ENCODE results near the gene FLOT2.
"Not testable (repeated sequence)": the region's sequence is repeated elsewhere in the genome, so short reads cannot be mapped to it uniquely, and the experiment has no call there.

FLOT2 gene

DNA sequence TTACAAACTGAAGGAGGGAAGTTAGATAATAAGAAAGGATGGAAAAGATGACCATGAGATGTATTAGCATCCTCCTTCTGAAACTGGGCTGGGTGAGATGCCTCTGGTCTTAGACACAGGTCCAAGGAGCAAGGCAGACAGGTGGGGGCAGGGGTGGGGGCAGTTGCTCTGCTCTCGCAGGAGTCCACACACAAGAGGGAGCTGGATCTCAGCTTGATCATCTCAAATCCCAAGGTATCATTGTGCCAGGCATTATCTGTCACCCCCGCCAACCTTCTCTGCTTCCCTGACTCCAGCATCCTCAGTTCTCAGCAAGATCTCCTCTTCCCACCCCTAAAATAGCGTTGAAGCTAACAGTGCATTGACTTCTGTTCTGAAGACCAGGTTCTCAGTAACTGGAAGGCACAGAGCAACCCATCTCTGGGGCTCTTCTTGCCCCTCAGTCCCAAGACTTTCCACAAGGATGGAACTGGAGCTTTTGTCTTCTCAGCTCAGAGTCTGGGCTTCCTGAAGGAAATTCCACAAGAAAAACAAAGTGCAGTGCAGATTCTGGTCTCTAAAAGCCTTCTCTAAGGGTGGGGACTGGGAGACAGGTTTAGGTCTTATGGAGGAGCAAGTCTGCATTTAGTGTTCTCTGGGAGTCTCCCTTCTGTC is 1.6 kb downstream of the FLOT2 start:
- ATAC-seq, result no peak
- no peak for DNase-seq

DNA sequence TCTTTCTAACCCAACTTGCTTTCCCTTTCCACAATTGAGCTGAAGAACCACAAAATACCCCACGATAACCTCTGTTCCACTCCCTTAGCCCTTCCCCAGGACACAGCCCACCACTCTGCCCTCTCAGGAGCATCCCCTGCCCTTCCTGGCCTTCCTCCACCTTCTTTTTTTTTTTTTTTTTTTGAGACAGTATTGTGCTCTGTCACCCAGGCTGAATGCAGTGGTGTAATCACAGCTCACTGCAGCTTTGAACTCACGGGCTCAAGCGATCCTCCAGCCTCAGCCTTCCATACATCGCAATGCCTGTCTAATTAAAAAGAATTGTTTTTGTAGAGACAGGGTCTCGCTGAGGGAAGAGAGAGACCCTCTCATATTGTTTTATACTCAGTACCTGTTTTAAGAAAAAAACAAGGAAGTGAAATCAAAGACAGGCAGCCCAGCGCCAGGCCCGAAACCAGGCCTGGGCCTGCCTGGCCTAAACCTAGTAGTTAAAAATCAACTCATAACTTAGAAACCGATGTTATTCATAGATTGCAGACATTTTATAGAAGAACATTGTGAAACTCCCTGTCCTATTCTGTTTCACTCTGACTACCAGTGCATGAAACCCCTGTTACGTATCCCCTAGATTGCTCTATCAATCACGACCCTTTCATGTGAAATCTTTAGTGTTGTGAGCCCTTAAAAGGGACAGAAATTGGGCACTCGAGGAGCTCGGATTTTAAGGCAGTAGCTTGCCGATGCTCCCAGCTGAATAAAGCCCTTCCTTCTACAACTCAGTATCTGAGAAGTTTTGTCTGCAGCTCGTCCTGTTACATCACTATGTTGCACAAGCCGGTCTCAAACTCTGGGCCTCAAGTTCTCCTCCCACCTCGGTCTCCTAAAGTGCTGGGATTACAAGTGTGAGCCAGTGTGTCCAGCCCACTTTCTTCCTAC is 4.0 kb downstream of the FLOT2 start:
- not testable (repeated sequence) for DNase-seq
- peak; percentile 14 for ATAC-seq

DNA sequence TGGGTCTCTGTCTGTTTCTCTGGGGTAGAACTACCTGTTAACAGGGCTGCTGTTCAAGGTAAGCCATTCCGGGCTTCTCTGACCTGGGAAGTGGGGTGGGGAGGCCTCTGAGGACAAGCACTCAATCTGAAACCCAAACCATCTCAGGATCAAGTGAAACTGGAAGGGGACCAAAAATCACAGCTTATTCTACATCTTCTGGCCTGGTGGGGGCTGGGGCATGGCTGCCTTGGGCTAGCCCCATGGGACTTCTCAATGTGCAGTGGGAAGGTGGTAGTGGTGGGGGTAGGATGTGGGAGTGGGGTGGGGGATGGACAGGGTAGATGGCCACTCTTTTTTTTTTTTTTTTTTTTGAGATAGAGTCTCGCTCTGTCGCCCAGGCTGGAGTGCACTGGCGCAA is 5.5 kb downstream of the FLOT2 start:
- no peak for DNase-seq

DNA sequence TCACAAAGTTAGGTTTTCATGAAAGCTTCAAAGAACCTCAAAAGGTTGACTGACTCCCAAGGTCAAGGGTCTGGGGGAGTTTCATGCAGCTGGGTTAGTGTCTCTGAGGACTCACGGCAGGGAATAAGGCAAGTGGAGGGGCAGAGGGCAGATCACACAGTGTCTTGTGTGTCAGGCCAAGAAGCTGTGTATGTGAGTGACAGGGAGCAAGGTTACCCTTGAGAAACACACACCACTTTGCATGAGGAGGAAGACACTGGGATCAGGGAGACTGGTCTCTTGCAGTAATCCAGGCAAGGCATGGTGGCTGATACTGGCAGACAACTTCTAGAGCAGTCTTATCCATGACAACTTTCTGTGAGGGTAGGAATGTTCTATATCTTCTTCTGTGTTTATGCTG is 6.3 kb downstream of the FLOT2 start:
- ATAC-seq, result no peak
- no peak for DNase-seq

More for the DNA sequence above, 5.5 kb downstream of the FLOT2 start:
- ATAC-seq, result no peak

DNA sequence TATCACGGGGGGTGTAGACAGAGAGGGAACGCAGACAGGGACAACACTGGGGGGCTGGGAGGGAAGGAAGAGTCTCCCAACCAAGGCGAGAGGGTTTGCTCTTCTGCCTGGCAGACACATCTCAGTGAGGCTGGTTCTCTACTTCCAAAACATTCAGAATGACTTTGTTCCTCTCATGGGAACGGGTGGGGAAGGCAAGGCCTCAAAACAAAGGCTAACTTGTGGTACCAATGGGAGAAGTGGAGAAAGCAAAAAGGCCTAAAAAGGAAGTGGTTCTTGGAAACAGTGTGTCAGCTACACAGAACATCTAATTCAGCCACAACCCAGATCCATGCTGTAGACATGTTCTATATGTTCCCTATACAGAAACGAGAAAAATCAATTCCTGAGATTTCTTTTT is 7.5 kb downstream of the FLOT2 start:
- DNase-seq (no peak), ATAC-seq (no peak)

DNA sequence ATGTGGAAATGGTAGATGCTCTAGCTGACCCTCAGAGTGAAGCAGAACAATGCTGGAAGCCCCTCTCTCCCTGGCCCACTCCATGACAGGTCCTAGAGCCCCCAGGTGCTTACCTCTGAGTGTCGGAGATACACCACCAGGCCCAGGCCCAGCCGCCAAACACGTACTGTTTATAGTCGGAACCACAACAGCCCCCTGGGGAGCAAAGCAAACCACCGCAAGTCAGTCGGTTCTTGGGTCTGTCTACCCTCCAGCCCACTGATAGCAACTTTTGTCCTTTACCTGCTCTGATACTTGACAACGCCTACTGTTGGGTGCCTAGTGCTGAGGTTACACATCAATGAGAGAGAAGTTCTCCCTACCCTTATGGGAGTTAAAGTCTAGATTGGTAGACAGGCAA is 8.7 kb downstream of the FLOT2 start:
- no peak for ATAC-seq
- no peak for DNase-seq

DNA sequence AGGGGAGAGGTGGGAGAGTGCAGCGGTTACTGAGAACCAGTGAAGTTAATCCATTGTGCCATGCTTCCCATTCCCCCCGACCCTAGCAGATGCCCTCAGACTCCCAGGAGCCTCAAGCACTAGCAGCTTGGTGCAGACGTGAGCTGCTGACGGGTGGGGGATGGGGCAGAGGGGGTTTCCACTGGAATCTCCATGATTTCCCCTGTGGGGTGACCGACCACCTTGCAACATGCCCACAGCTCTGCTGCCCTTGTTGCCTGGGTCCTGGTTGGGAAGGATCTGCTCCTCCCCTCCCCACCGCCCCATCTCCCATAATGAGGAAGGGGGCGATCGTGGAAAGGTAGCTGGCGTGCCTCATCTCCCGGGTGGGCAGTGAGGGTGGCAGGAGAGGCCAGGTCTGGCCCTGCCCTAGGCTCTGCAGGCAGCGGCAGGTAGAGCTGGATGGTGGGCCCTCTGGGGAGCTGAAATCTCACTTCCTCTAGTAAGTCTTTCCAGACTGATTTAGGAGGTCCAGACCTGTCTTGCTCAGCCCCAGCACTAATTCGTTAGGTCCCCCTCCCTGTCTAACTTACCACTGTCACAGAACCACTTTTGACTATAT is 9.6 kb downstream of the FLOT2 start:
- ATAC-seq (no peak), DNase-seq (no peak)

DNA sequence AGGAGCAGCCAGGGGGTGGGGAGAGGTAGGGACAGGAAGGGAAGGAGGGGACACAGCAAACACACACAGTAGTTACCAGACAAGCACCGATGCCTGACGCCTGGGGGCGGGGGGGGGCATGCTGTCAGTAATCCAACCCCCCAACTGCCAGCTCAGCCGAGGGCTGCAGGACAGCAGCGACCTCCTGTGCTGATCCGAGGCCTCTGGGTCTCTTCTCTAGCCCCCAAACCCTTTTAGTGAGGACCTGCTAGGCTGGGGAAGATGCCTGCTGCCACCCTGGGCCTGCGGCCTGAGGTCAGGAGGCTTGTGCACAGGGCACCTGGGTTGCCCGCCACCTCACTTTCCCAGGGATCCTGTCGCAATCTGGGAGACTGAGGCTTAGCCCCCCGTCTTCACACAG is 11.6 kb downstream of the FLOT2 start:
- DNase-seq, result no peak
- ATAC-seq, result no peak

DNA sequence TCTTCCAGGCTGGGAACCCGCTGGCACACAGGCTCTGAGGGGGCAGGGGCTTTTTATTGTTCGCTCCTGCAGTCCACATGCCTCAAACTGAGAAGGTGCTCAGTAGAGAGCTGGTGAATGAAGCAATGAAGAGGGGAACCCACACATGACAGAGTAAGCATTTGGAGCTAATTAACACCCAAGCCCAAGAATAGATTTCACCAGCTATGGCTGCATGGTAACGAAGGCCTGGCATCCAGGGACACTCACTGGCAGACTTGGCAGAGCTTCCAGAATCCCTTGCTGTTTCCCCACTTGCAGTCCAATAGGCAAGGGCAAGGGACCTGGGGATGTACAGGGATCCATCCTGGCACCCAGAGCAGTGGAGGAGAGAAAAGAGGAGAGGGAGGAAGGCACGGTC is 12.2 kb downstream of the FLOT2 start:
- DNase-seq (no peak), ATAC-seq (no peak)

DNA sequence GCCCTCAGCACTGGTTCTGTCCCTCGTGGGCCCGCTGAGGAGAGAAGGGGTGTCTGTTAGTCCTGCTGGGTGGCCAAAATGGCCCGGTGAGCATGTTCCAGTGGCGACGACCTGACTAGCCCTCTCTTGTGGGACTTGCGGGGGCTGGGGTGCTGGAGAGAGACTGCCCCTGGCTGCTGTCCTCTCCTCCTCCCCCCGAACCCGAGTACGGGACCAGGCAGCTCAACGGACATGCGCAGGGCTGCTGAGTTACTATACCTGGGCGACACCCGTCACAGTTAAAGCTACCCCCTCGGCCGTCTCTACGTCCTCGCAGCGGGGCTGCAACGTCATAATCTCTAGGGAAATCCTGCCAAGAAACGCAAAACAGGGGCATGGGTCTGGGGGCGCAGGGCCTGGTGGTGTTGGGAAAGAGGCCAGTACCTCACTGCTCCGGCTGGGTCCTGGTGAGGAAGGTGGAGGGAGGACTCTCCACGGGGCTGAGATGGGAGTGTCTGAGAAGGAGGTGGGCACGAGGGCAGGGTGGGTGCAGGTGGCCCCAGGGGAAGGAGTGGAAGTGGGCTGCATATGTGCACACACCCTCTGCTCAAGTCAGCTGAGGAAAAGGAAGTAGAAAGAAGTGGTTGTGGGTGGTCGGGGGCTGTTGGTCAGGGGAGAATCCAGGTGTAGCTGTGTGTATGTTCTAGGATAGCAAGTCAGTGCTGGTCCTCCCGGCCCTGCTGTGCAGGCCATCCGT is 13.4 kb downstream of the FLOT2 start:
- DNase-seq (no peak), ATAC-seq (no peak)

DNA sequence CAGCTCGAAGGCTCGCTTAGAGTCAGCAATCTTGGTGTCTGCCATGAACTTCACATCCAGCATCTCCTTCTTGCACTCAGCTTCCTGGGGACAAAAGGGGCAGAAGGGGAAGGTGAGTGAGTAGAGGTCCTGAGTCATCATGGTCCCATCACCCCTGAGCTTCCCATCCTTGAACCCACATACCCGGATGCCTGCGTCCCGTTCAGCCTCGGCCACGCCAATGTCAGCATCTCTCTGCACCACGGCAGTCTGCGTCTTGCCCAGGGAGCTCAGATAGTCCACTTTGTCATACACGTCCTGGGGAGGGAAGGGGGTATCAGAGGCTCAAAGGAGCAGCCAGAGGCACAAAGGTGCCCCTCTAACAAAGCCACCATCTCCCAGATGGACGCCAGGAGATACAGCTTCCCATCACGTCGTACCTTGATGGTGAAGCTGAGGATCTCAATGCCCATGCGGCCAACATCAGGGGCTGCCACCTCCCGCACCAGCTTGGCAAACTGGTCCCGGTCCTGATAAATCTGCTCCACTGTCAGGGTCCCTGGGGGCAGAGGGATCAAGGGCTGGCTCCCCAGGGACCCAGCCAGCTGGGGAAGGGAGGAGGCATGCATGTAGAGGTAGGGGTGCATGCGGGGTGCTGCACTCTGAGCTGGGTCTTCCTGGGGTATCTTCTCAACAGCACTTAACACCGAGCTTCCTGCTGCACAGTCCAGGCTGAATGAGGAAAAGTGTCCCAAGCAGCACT is 15.2 kb downstream of the FLOT2 start:
- DNase-seq (no peak), ATAC-seq (no peak)

DNA sequence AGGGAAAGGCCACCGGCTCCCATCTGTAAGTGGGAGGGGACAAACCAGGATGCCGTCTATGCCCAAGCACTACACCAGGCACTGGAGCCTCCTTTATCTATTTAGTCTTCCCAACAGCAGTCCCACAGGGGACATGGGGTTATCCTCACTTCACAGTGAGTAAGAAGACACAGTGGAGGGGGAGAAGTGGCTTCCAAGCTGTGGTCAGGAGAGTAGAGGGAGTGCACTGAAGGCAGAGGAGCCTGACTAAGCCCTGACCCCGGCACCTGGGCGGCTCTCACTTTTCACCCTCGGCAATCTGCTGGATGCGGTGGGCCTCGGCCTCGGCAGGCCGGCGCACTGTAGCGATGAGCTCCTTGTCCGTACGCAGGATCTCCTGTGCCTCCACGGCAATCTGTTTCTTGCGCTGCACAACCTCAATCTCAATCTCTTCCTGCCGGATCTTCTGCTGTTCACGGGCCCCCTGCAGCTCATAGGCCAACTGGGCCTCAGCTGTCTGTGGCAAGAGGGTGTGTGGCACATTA is 15.9 kb downstream of the FLOT2 start:
- ATAC-seq (no peak), DNase-seq (no peak)

DNA sequence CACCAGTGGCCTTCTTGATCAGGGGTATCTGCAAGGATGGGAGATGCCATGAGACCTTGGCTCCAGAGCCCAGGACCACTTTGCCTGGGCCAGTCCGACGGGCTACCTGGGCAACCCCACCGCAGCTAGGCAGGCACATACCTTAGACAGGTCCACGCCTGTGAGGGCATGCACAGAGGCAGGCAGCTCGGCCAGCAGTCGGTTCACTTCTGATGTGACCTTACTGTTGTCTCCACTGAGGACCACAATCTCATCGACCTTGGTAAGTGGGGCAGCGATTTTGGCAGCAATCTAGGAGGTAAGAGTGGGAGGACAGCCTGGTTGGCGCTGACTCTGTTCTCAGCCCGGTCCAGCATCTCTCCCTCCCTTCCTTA is 17.0 kb downstream of the FLOT2 start:
- no peak for ATAC-seq
- no peak for DNase-seq

DNA sequence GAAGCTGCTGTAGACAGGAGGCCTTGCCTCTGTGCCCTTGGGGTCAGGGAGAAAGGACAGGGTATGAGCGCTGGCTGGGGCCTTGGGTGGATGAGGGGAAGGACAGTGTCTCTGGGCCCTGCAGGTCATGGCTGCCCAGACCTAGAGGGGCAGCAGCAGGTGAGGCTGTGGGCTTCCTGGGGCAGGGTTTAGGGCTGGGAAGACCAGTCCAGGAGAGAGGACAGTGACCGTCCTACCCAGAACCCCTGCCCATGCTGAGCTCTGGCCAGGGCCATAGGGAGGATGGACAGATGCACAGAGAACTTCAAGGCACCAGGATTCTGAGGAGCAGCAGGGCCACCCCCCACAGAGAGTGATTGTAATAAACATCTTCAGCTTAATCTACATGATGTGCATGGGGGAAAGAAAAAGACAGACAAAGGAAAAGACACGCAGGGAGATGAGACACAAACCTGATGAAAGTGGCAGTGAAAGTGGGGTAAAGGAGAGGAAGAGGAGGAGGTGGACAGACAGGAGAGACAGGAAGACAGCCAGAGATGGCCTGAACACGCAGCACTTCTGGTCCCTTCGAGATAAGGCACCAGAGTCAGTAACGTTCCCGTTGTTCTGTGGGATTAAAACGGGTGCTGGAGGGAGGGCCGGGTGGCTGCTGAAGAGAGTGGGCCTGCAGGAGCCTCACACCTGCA is 17.5 kb downstream of the FLOT2 start:
- DNase-seq (no peak), ATAC-seq (no peak)

DNA sequence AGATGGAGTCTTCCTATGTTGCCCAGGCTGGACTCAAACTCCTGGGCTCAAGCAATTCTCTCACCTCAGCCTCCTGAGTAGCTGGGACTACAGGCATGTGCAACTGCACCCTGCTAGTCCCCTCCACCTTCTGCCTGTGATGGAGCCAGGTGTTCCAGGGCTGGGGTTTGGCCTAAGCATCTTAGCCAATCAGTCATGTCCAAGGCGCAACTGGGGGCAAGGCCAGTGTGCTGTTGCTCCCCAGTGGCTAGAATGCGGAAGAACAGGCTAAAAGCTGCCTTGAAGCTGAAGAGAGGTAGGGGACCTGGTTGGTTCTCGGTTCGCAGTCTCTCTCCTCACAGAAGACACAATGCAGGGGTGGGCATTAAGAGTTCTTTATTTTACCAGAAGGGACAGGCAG is 18.6 kb downstream of the FLOT2 start:
- peak; percentile 39 for DNase-seq
- no peak for ATAC-seq

DNA sequence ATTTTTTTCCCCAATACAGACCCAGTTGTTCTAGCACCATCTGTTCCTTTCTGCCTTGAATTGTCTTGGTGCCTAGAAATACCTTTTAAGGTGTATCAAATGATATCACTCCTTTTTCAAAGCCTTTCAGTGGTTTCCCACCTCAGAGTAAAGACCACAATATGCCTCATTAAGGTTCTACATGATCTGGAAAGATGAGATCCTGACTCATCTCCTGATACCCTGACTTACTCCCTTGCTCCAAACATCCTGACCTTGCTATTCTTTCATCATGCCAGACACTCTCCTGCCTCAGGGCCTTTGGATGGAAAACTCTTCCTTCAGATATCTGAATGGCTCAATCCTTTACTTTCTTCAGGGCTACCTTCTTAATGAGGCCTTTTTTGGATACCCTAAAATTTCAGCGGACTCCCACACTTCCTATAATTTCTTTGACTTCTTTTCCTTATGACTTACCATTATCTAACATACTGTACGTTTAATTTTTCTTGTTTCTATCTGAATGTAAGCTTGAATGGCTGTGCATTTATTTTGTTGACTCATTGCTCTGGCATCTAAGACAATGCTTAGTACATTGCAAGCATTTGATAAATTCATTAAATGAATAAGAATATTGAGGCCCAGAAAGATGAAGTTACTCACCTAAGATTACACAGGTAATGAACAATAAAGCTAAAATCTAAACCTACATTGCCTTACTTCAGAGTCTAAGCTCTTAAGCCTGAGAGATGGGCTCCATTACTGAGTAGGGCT is 19.2 kb downstream of the FLOT2 start:
- ATAC-seq, result peak; percentile 60

DNA sequence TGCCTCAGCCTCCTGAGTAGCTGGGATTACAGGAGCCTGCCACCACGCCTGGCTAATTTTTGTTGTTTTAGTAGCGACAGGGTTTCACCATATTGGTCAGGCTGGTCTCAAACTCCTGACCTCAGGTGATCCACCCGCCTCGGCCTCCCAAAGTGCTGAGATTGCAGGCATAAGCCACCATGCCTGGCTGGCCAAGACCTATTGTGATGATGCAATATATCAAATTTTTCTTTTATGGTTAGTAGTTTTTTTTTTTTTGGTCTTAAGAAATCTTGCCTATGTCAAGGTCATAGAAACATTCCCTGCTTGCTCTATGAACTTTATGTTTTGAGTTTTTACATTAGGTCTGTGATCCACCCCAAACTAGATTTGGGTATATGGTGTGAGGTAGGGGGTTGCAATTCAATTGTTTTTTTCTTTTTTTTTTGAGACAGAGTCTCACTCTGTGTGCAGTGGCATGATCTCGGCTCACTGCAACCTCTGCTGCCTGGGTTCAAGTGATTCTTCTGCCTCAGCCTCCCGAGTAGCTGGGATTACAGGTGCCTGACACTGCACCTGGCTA is 20.3 kb downstream of the FLOT2 start:
- not testable (repeated sequence) for ATAC-seq, DNase-seq

More for the DNA sequence above, 19.2 kb downstream of the FLOT2 start:
- no peak for DNase-seq

DNA sequence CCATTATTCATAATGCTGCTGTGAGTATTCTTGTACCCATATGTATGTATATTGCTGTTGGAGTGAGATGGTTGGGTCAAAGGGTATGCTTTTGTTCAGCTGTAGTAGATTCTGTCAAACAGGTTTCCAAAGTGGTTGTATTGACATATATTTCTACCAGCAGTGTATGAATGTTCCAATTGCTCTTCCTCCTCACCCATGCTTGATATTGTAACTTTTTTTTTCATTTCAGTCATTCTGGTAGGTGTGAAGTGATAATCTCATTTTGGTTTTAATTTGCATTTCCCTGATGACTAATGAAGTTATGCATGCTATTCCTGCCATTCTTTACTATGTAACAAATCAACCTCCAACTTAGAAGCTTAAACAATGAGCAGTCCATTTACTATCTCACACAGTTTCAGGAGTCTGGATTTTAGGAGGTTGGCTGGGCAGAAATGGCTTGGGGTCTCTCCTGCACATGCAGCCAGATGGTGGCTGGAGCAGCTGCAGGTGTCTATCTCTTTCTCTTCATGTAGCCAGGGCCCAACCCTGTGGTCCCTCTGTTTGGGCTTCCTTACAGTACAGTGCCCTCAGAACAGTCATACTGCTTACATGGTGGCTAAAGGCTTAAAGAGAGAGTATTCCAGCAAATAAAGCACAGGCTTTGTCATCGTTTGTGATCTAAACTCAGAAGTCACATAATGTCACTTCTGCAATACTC is 21.5 kb downstream of the FLOT2 start:
- peak; percentile 59 for ATAC-seq
- no peak for DNase-seq

DNA sequence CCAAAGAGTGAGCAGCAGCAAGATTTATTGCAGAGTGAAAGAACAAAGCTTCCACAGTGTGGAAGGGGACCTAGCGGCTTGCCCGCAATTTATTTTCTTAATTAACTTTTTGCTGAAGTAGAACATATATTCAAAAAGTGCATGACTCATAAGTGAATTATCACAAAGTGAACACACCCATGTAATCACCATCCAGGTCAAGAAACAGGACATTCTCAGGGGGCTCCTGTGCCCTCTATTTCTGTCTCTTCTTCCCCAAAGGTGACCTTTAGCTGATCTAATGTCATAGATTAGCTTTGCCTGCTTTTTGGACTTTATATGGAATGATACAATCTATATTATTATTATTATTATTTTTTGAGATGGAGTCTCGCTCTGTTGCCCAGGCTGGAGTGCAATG is 22.8 kb downstream of the FLOT2 start:
- ATAC-seq (no peak), DNase-seq (no peak)
